B cell (primary cell): Measurements from ENCODE around the gene NUPR2. TPM values are rescaled to one million over a fixed set of nuclear protein-coding genes. Genes with fewer than 3 reads are reported as not detected.

Experiments
- ATAC-seq: fragments of 200-7000 bp; cut with Tn5 transposase; one replicate; pipeline ENCODE4 v1.10.0; 2021; ENCODE audit warnings: low read depth, mild to moderate bottlenecking, moderate number of reproducible peaks, moderate library complexity
- CTCF ChIA-PET: fragments of 350-600 bp; sonication (Branson Sonifier 250); formaldehyde crosslinking; loops from one replicate; lab custom pipeline; 2021; ENCODE audit warnings: antibody characterized with exemption, inconsistent platforms; lab: Charles Lee
- POLR2A ChIA-PET: fragments of 350-600 bp; sonication (Branson Sonifier 250); formaldehyde crosslinking; loops from one replicate; lab custom pipeline; 2021; ENCODE audit warnings: antibody characterized with exemption; lab: Charles Lee
- DNase-seq: peaks from one replicate; pipeline ENCODE4 v3.0.0; 2013
- H2AFZ ChIP-seq: 2 replicates; pipeline ENCODE4 v1.6.1; 2012; ENCODE audit warnings: mild to moderate bottlenecking, low read depth, low read length; ENCODE audit not compliant: insufficient read depth, poor library complexity, severe bottlenecking
- H3K27ac ChIP-seq, 2 donors: 1 replicate in 1 of 2; 2 replicates in 1 of 2; pipeline ENCODE4 v1.5.1; 2012 to 2013; ENCODE audit warnings: low read length in 2 of 2, mild to moderate bottlenecking in 2 of 2, moderate library complexity in 1 of 2
- H3K27me3 ChIP-seq, 4 experiments: fragments of 200-600 bp in 1 of 4; sonication (generic) in 1 of 4; replicated peaks in 1 of 4; 1 replicate in 2 of 4; 2 replicates in 2 of 4; pipeline versions ENCODE4 v1.6.1 to v1.7.0; 2013 to 2016; ENCODE audit warnings: low read length in 3 of 4, mild to moderate bottlenecking in 2 of 4, mixed read lengths in 1 of 4, moderate library complexity in 1 of 4; ENCODE audit not compliant: insufficient read depth in 4 of 4, control insufficient read depth in 3 of 4; ENCODE audit errors: control extremely low read depth in 1 of 4
- H3K36me3 ChIP-seq, 2 experiments: replicated peaks in 1 of 2; 1 replicate in 1 of 2; 2 replicates in 1 of 2; pipeline versions ENCODE4 v1.6.1 to v1.7.1; 2013; ENCODE audit warnings: low read length in 1 of 2; ENCODE audit not compliant: insufficient read depth in 2 of 2, control insufficient read depth in 1 of 2; ENCODE audit errors: control extremely low read depth in 1 of 2, extremely low read depth in 1 of 2
- H3K4me1 ChIP-seq, 2 donors: fragments of 200-600 bp in 1 of 2; sonication (generic) in 1 of 2; 1 replicate in 1 of 2; 2 replicates in 1 of 2; pipeline versions ENCODE4 v1.5.1 to v1.6.1; 2013 to 2017; ENCODE audit warnings: low read length in 2 of 2; ENCODE audit not compliant: control insufficient read depth in 2 of 2, insufficient read depth in 2 of 2
- H3K4me2 ChIP-seq: replicated peaks from 2 replicates; pipeline ENCODE3; 2012; ENCODE audit warnings: mild to moderate bottlenecking, low read depth, low read length; ENCODE audit not compliant: poor library complexity, severe bottlenecking
- H3K4me3 ChIP-seq, 5 experiments: fragments of 200-600 bp in 1 of 5; sonication (generic) in 1 of 5; 1 replicate in 3 of 5; 2 replicates in 2 of 5; pipeline versions ENCODE4 v1.5.1 to v1.7.0; 2011 to 2016; ENCODE audit warnings: low read length in 4 of 5, mild to moderate bottlenecking in 4 of 5, low read depth in 2 of 5, control low read depth in 1 of 5, moderate library complexity in 1 of 5; ENCODE audit not compliant: insufficient read depth in 1 of 5; ENCODE audit errors: control extremely low read depth in 1 of 5, extremely low read depth in 1 of 5
- H3K79me2 ChIP-seq: fragments of 200-600 bp; sonication (generic); one replicate; pipeline ENCODE4 v1.6.0; 2016; ENCODE audit warnings: low read length; ENCODE audit not compliant: control insufficient read depth, insufficient read depth
- H3K9ac ChIP-seq: fragments of 200-600 bp; sonication (generic); 2 replicates; pipeline ENCODE4 v1.6.1; 2017; ENCODE audit warnings: mild to moderate bottlenecking, low read length, moderate library complexity
- H3K9me3 ChIP-seq, 3 donors: one replicate each; pipeline versions ENCODE4 v1.6.1 to v1.7.1; 2013; ENCODE audit warnings: low read length in 2 of 3; ENCODE audit not compliant: control insufficient read depth in 2 of 3, insufficient read depth in 1 of 3; ENCODE audit errors: control extremely low read depth in 1 of 3
- H4K20me1 ChIP-seq: 2 replicates; pipeline ENCODE4 v1.6.0; 2012; ENCODE audit warnings: mild to moderate bottlenecking, low read length; ENCODE audit not compliant: insufficient read depth, control insufficient read depth, poor library complexity, severe bottlenecking
- H3K27ac Mint-ChIP-seq: one replicate; pipeline ENCODE4 v1.8.0; 2021; ENCODE audit warnings: mixed read lengths
- H3K27me3 Mint-ChIP-seq: one replicate; pipeline ENCODE4 v1.8.0; 2021; ENCODE audit warnings: mixed read lengths
- H3K4me1 Mint-ChIP-seq: one replicate; pipeline ENCODE4 v1.8.0; 2021; ENCODE audit warnings: mixed read lengths
- H3K4me3 Mint-ChIP-seq: one replicate; pipeline ENCODE4 v1.8.0; 2021; ENCODE audit warnings: mixed read lengths
- H3K9me3 Mint-ChIP-seq: one replicate; pipeline ENCODE4 v1.8.0; 2022; ENCODE audit warnings: mixed read lengths; ENCODE audit not compliant: insufficient read depth
- EZH2 ChIP-seq: IDR thresholded peaks from 2 replicates; pipeline ENCODE4 v1.6.1; 2012; ENCODE audit warnings: borderline replicate concordance, low read depth, mild to moderate bottlenecking, moderate library complexity, low read length; ENCODE audit not compliant: insufficient read depth, poor library complexity, severe bottlenecking
- WGBS: methylation state at CpG from one replicate; pipeline ENCODE4 v1.1.5; 2013; ENCODE audit warnings: missing lambda C conversion rate; ENCODE audit not compliant: insufficient coverage; 5-methylcytosine and 5-hydroxymethylcytosine counted together
- intact Hi-C: fragments of 100-400 bp; cut with micrococcal nuclease; formaldehyde crosslinking; loops from one replicate; pipeline ENCODE4 v1.10.0; 2022
- polyA plus RNA-seq: library from polyadenylated mRNA; depleted of rRNA; stranded (reverse); fragments of >200 nt; gene quantifications from 2 replicates; pipeline ENCODE4 v1.2.3, GENCODE V29; 2012
- total RNA-seq, 2 donors: library from RNA; stranded (reverse); fragments of 120-200 nt in 1 of 2; gene quantifications; 1 replicate in 1 of 2; 2 replicates in 1 of 2; pipeline versions ENCODE4 v1.2.3 to v1.2.4, GENCODE V29; 2013 to 2022
- TF ChIP-seq, protein P1 (sequence below): fragments of 200-600 bp; IDR thresholded peaks from one replicate; pipeline ENCODE4 v1.8.0; 2022; ENCODE audit warnings: antibody characterized with exemption, mild to moderate bottlenecking

Gene NUPR2
- total and polyA plus RNA-seq, 2 donors (not counting 1 experiment from before 2014, with no cell fraction given), result not detected

DNA sequence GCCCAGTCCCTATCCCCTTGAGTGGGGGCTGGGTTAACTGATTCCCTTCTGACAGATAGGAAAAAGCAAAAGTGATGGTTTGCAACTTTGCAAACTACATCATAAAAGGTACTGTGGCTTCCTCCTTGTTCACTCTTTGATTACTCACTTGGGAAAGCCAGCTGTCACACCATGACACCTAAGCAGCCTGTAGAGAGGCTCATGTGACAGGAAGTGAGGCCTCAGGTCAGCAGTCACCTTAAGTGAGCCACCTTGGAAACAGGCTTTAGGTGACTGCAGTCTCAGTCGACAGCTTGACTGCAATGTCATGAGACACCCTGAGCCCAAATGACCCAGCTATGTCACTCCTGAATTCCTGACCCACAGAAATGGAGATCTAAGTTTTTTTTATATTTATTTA lies 5.6 kb downstream of the NUPR2 start:
- no peak for ATAC-seq
- Histone ChIP-seq H3K4me2 (no peak overlapping the region), H3K9me3 (peaks cover 0 to 9% (median 0%) of the 10 kb centered on the region in 3 donors), H3K4me3 (no peak overlapping the region), H3K36me3 (no peaks in the 10 kb centered on the region), H3K9ac (no peak overlapping the region), H3K27me3 (peaks cover 0 to 9% (median 0%) of the 10 kb centered on the region in 4 experiments), H4K20me1 (no peaks in the 10 kb centered on the region), H2AFZ (no peak overlapping the region), H3K4me1 (peaks cover 10 to 13% of the 10 kb centered on the region in 2 donors), H3K79me2 (peaks cover 18% of the 10 kb centered on the region), H3K27ac (no peak overlapping the region)
- Mint-ChIP-seq H3K4me1 (peaks cover 22% of the 10 kb centered on the region), H3K4me3 (no peak overlapping the region), H3K27ac (no peak overlapping the region), H3K27me3 (peaks cover 3% of the 10 kb centered on the region), H3K9me3 (no peaks in the 10 kb centered on the region)
- POLR2A ChIA-PET, result no interaction called here
- intact Hi-C loops, result no loop called here
- CTCF ChIA-PET, result no interaction called here
- WGBS, result no CpG with 5 or more reads among the region's 1 CpG
- TF ChIP-seq, protein P1, sequence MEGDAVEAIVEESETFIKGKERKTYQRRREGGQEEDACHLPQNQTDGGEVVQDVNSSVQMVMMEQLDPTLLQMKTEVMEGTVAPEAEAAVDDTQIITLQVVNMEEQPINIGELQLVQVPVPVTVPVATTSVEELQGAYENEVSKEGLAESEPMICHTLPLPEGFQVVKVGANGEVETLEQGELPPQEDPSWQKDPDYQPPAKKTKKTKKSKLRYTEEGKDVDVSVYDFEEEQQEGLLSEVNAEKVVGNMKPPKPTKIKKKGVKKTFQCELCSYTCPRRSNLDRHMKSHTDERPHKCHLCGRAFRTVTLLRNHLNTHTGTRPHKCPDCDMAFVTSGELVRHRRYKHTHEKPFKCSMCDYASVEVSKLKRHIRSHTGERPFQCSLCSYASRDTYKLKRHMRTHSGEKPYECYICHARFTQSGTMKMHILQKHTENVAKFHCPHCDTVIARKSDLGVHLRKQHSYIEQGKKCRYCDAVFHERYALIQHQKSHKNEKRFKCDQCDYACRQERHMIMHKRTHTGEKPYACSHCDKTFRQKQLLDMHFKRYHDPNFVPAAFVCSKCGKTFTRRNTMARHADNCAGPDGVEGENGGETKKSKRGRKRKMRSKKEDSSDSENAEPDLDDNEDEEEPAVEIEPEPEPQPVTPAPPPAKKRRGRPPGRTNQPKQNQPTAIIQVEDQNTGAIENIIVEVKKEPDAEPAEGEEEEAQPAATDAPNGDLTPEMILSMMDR, result no peak
- TF ChIP-seq EZH2, result no peak
- DNase-seq, result no peak

DNA sequence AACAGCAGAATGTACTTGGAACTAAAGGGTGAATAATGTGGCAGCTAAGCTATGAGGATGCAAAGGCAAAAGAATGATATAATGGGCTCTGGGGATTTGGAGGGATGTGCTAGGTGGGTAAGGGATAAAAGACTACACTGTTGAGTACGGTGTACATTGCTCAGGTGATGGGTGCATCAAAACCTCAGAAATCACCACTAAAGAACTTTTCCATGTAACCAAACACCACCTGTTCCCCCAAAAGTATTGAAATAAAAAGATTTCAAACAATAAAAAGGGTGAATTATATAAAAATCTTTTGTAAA lies 8.3 kb downstream of the NUPR2 start:
- peak overlapping the region; percentile 61 for H3K27ac Mint-ChIP-seq
- CTCF ChIA-PET, result no interaction called here
- no peak overlapping the region for H3K4me2 ChIP-seq
- TF ChIP-seq, protein P1, result no peak
- TF ChIP-seq EZH2, result no peak
- H3K4me1 ChIP-seq, result peaks cover 17 to 22% of the 10 kb centered on the region in 2 donors
- no peak for DNase-seq
- WGBS, result no CpG with 5 or more reads among the region's 1 CpG
- no peak for ATAC-seq
- peaks cover 0 to 3% (median 0%) of the 10 kb centered on the region in 4 experiments for H3K27me3 ChIP-seq
- POLR2A ChIA-PET, result interaction anchor here (0.9 kb wide), 1 partner anchor 142 kb away, joined by 4 read pairs; no protein-coding TSS in a partner anchor
- H4K20me1 ChIP-seq, result peaks cover 6% of the 10 kb centered on the region
- peaks cover 0 to 6% (median 0%) of the 10 kb centered on the region in 3 donors for H3K9me3 ChIP-seq
- no peak overlapping the region for H3K9ac ChIP-seq
- H2AFZ ChIP-seq, result peak overlapping the region; percentile 86
- peaks cover 3 to 11% of the 10 kb centered on the region in 2 experiments for H3K36me3 ChIP-seq
- intact Hi-C loops, result loop anchor here (2.0 kb wide), 1 partner anchor 221 kb away; the partner anchor contains the start of gene ZNF713
- H3K4me3 Mint-ChIP-seq, result peak overlapping the region; percentile 99
- H3K4me3 ChIP-seq, result no peak overlapping the region
- H3K27me3 Mint-ChIP-seq, result peaks cover 3% of the 10 kb centered on the region
- no peak overlapping the region for H3K27ac ChIP-seq
- H3K9me3 Mint-ChIP-seq, result no peaks in the 10 kb centered on the region
- H3K4me1 Mint-ChIP-seq, result peaks cover 34% of the 10 kb centered on the region
- peaks cover 29% of the 10 kb centered on the region for H3K79me2 ChIP-seq
